GM20000 (cell line): ENCODE data around the gene ASIC2.

ENCODE experiments used
- DNase-seq: peaks from one replicate; pipeline ENCODE4 v3.0.0; 2012; ENCODE audit warnings: low spot score
- CTCF ChIP-seq: IDR thresholded peaks from 2 replicates; pipeline ENCODE4 v1.5.1; 2012; ENCODE audit warnings: mild to moderate bottlenecking, control low read depth; ENCODE audit errors: extremely low read depth, missing control alignments

The ASIC2 gene

GRCh38 chr17:33220036-33220435 is 73.1 kb downstream of the ASIC2 start:
- TF ChIP-seq CTCF = no peak
- DNase-seq = no peak

GRCh38 chr17:33218698-33219601 is 74.1 kb downstream of the ASIC2 start:
- no peak for DNase-seq
- TF ChIP-seq CTCF = no peak

- DNase-seq = no peak
- TF ChIP-seq CTCF = no peak
Measured at GRCh38 chr17:33217891-33218290, 75.2 kb downstream of the ASIC2 start.

- no peak for TF ChIP-seq CTCF
- DNase-seq = no peak
Measured at GRCh38 chr17:33214996-33215395, 78.1 kb downstream of the ASIC2 start.

- no peak for TF ChIP-seq CTCF
- DNase-seq = no peak
Measured at GRCh38 chr17:33210285-33210684, 82.8 kb downstream of the ASIC2 start.

GRCh38 chr17:33209671-33210070 is 83.4 kb downstream of the ASIC2 start:
- no peak for DNase-seq
- no peak for TF ChIP-seq CTCF

- no peak for DNase-seq
- no peak for TF ChIP-seq CTCF
Measured at GRCh38 chr17:33207231-33207630, 85.9 kb downstream of the ASIC2 start.
